IPS-15b (cell line): ENCODE data around the gene CFAP65.

Source experiments
- H3K27me3 ChIP-seq: one replicate; pipeline ENCODE4 v1.6.1; 2013; ENCODE audit warnings: low read length; ENCODE audit not compliant: control insufficient read depth, insufficient read depth
- H3K36me3 ChIP-seq: one replicate; pipeline ENCODE4 v1.6.1; 2013; ENCODE audit warnings: low read length; ENCODE audit not compliant: control insufficient read depth, insufficient read depth
- H3K4me1 ChIP-seq: one replicate; pipeline ENCODE4 v1.6.1; 2013; ENCODE audit warnings: mild to moderate bottlenecking, low read length; ENCODE audit not compliant: control insufficient read depth, insufficient read depth
- H3K4me3 ChIP-seq: one replicate; pipeline ENCODE4 v1.5.1; 2013; ENCODE audit warnings: low read depth, low read length
- H3K9ac ChIP-seq: one replicate; pipeline ENCODE4 v1.6.1; 2013; ENCODE audit warnings: low read depth, mild to moderate bottlenecking, low read length
- H3K9me3 ChIP-seq: one replicate; pipeline ENCODE4 v1.6.1; 2013; ENCODE audit warnings: mild to moderate bottlenecking, low read length; ENCODE audit not compliant: control insufficient read depth, insufficient read depth

The CFAP65 gene

DNA sequence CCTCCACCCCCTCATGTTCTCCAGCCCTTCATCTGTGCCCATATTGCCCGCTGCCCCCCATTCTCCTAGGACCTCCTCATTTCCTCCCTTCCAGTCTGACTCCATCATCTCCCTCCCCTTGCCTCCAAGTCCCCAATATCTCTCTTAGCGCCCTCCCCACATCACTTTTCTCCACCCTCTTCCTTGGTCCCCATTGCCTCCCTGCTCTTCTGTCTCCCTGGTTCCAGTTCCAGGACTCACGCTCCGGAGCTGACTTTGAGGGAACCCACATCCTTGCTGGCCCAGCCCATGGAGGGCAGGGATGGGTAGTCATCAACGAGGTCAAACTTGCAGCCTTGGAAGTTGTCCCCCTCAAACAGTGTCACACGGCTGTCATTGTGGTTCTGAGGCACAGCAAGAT lies 50.7 kb downstream of the CFAP65 start:
- peak overlapping the region; percentile 8 for H3K4me3 ChIP-seq
- no peak overlapping the region for H3K9ac ChIP-seq
- H3K36me3 ChIP-seq: no peaks in the 10 kb centered on the region
- no peaks in the 10 kb centered on the region for H3K9me3 ChIP-seq
- H3K4me1 ChIP-seq: peaks cover 4% of the 10 kb centered on the region
- peaks cover 100% of the 10 kb centered on the region for H3K27me3 ChIP-seq

GRCh38 chr2:218990052-218990451 lies 51.3 kb downstream of the CFAP65 start:
- Histone ChIP-seq H3K9ac (no peak overlapping the region), H3K36me3 (no peaks in the 10 kb centered on the region), H3K27me3 (peaks cover 98% of the 10 kb centered on the region), H3K4me1 (peaks cover 4% of the 10 kb centered on the region), H3K4me3 (peak overlapping the region; percentile 8), H3K9me3 (no peaks in the 10 kb centered on the region)

GRCh38 chr2:218988650-218989049 lies 52.7 kb downstream of the CFAP65 start:
- H3K9ac ChIP-seq: no peak overlapping the region
- H3K36me3 ChIP-seq: no peaks in the 10 kb centered on the region
- peaks cover 96% of the 10 kb centered on the region for H3K27me3 ChIP-seq
- H3K9me3 ChIP-seq: no peaks in the 10 kb centered on the region
- H3K4me3 ChIP-seq: no peak overlapping the region
- H3K4me1 ChIP-seq: no peaks in the 10 kb centered on the region

- H3K4me3 ChIP-seq: peak overlapping the region; percentile 4
- H3K9ac ChIP-seq: no peak overlapping the region
- peaks cover 96% of the 10 kb centered on the region for H3K27me3 ChIP-seq
- no peaks in the 10 kb centered on the region for H3K4me1 ChIP-seq
- no peaks in the 10 kb centered on the region for H3K36me3 ChIP-seq
- H3K9me3 ChIP-seq: no peaks in the 10 kb centered on the region
These were observed 53.2 kb downstream of the CFAP65 start for GRCh38 chr2:218988164-218988563.

GRCh38 chr2:218986148-218986761 lies 55.1 kb downstream of the CFAP65 start:
- H3K4me1 ChIP-seq: no peaks in the 10 kb centered on the region
- no peak overlapping the region for H3K9ac ChIP-seq
- H3K27me3 ChIP-seq: peaks cover 94% of the 10 kb centered on the region
- no peaks in the 10 kb centered on the region for H3K36me3 ChIP-seq
- H3K4me3 ChIP-seq: peak overlapping the region; percentile 22
- no peaks in the 10 kb centered on the region for H3K9me3 ChIP-seq

GRCh38 chr2:218985325-218986091 lies 55.8 kb downstream of the CFAP65 start:
- Histone ChIP-seq H3K9me3 (no peaks in the 10 kb centered on the region), H3K4me3 (peak overlapping the region; percentile 30), H3K36me3 (no peaks in the 10 kb centered on the region), H3K27me3 (peaks cover 93% of the 10 kb centered on the region), H3K4me1 (peaks cover 3% of the 10 kb centered on the region), H3K9ac (no peak overlapping the region)

DNA sequence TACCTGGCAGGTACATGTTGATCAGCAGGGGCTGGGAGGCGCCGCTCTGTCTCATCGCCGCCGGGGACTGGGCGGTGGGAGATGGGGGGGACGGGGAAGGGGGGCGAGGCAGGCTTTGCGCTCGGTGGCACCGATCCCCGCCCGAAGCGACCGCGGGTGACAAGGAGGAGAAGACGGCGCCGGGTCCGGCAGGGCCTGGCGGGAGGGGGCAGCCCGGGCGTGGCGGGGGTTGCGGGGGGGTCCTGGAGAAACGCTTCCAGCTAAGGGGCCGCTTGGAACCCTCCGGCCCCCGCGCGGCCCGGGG lies 56.3 kb downstream of the CFAP65 start, which contains the start of gene FEV:
Gene FEV, minus strand, starts transcription at position 164 of the 304 bp plus-strand sequence. Its CDS starts 109 bp downstream, at position 55.
- no peak within 1 kb of the TSS for H3K9ac ChIP-seq
- no peaks in the 10 kb centered on the region for H3K9me3 ChIP-seq
- H3K27me3 ChIP-seq: peaks cover 90% of the 10 kb centered on the region
- no peaks in the 10 kb centered on the region for H3K36me3 ChIP-seq
- peaks cover 3% of the 10 kb centered on the region for H3K4me1 ChIP-seq
- H3K4me3 ChIP-seq: peak within 1 kb of the TSS; percentile 30

- Histone ChIP-seq H3K4me3 (peak overlapping the region; percentile 12), H3K9me3 (no peaks in the 10 kb centered on the region), H3K27me3 (peaks cover 90% of the 10 kb centered on the region), H3K4me1 (peaks cover 3% of the 10 kb centered on the region), H3K36me3 (no peaks in the 10 kb centered on the region), H3K9ac (no peak overlapping the region)
These were observed 56.9 kb downstream of the CFAP65 start for GRCh38 chr2:218984239-218985020.

GRCh38 chr2:218983934-218984238 lies 57.4 kb downstream of the CFAP65 start:
- Histone ChIP-seq H3K4me1 (peaks cover 3% of the 10 kb centered on the region), H3K36me3 (no peaks in the 10 kb centered on the region), H3K9me3 (no peaks in the 10 kb centered on the region), H3K4me3 (peak overlapping the region; percentile 12), H3K9ac (no peak overlapping the region), H3K27me3 (peaks cover 89% of the 10 kb centered on the region)

GRCh38 chr2:218983263-218983933 lies 57.9 kb downstream of the CFAP65 start:
- Histone ChIP-seq H3K27me3 (peaks cover 89% of the 10 kb centered on the region), H3K4me1 (peaks cover 3% of the 10 kb centered on the region), H3K9ac (no peak overlapping the region), H3K36me3 (no peaks in the 10 kb centered on the region), H3K4me3 (peak overlapping the region; percentile 12), H3K9me3 (no peaks in the 10 kb centered on the region)

- Histone ChIP-seq H3K4me1 (peaks cover 3% of the 10 kb centered on the region), H3K9me3 (no peaks in the 10 kb centered on the region), H3K9ac (no peak overlapping the region), H3K27me3 (peaks cover 89% of the 10 kb centered on the region), H3K4me3 (peak overlapping the region; percentile 41), H3K36me3 (no peaks in the 10 kb centered on the region)
These were observed 58.6 kb downstream of the CFAP65 start for GRCh38 chr2:218982586-218983262.
